K562 (cell line): Measurements from ENCODE around the gene TMEM139. TPM values are rescaled to one million over a fixed set of nuclear protein-coding genes. Genes with fewer than 3 reads are reported as not detected.
"Not testable (repeated sequence)": the region's sequence is repeated elsewhere in the genome, so short reads cannot be mapped to it uniquely, and the experiment has no call there.

ENCODE experiments used
- ATAC-seq: fragments of 200-7000 bp; cut with Tn5 transposase; 3 replicates; pipeline ENCODE4 v1.9.1; 2020; ENCODE audit warnings: moderate library complexity
- BruUV-seq: library from RNA; stranded (reverse); fragments of 400-500 nt; replicated peaks from 2 replicates; lab custom pipeline; 2021; lab: Mats Ljungman, UMichigan
- CTCF ChIA-PET: fragments of 300-600 bp; formaldehyde crosslinking; extraction: SDS; loops from one replicate; lab custom pipeline; 2021; ENCODE audit warnings: low intra/inter-chr PET ratio; lab: Yijun Ruan, JAX
- POLR2A ChIA-PET: fragments of 300-600, 350-650 bp; sonication (Branson Sonifier 250); formaldehyde crosslinking; extraction: SDS; loops from one replicate; lab custom pipeline; 2021; ENCODE audit warnings: antibody characterized with exemption, inconsistent platforms; lab: Yijun Ruan, JAX
- DNase-seq, 4 experiments: peaks; one replicate each; pipeline versions ENCODE4 v3.0.0 to v3.0.0-alpha.2; 2011 to 2018; ENCODE audit warnings: low spot score in 3 of 4, mixed read lengths in 3 of 4; ENCODE audit errors: extremely low read depth in 1 of 4
- FAIRE-seq: peaks from 2 replicates; lab custom pipeline; 2011; peaks lifted over from hg19 to GRCh38; lab: Jason Lieb, UNC
- H2AFZ ChIP-seq: 2 replicates; pipeline ENCODE4 v1.6.0; 2011; ENCODE audit warnings: low read depth, low read length, control low read depth, inconsistent platforms
- H3K27ac ChIP-seq: fragments of 200-600 bp; 3 replicates; pipeline ENCODE4 v1.8.0; 2011; ENCODE audit warnings: low read depth, mild to moderate bottlenecking, control low read depth, inconsistent platforms, low read length, moderate library complexity, mixed read lengths; ENCODE audit errors: extremely low read depth
- H3K27me3 ChIP-seq, 2 experiments: fragments of 300-600 bp in 1 of 2; 2 replicates in 1 of 2; 3 replicates in 1 of 2; pipeline versions ENCODE4 v1.6.0 to v1.8.0; 2011; ENCODE audit warnings: inconsistent platforms in 2 of 2, low read length in 2 of 2, mild to moderate bottlenecking in 1 of 2, mixed read lengths in 1 of 2, moderate library complexity in 1 of 2; ENCODE audit not compliant: control insufficient read depth in 2 of 2, insufficient read depth in 2 of 2
- H3K36me3 ChIP-seq: fragments of 300-600 bp; 3 replicates; pipeline ENCODE4 v1.8.0; 2011; ENCODE audit warnings: mild to moderate bottlenecking, low read length, inconsistent platforms; ENCODE audit not compliant: control insufficient read depth, insufficient read depth
- H3K4me1 ChIP-seq, 2 experiments: fragments of 200-600 bp in 1 of 2; replicated peaks in 1 of 2; 2 replicates in 1 of 2; 3 replicates in 1 of 2; pipeline versions ENCODE4 v1.5.1 to v1.8.0; 2011; ENCODE audit warnings: inconsistent platforms in 2 of 2, low read length in 2 of 2, mild to moderate bottlenecking in 1 of 2, mixed read lengths in 1 of 2, moderate library complexity in 1 of 2; ENCODE audit not compliant: control insufficient read depth in 2 of 2, insufficient read depth in 2 of 2
- H3K4me2 ChIP-seq: 2 replicates; pipeline ENCODE4 v1.6.1; 2011; ENCODE audit warnings: low read length, control low read depth, inconsistent platforms, mixed read lengths; ENCODE audit not compliant: insufficient read depth
- H3K4me3 ChIP-seq: fragments of 200-600 bp; sonication (generic), shearing (Covaris generic); 2 replicates; pipeline ENCODE4 v1.5.1; 2016; ENCODE audit warnings: control low read depth, inconsistent platforms
- H3K79me2 ChIP-seq: fragments of 200-600 bp; 3 replicates; pipeline ENCODE4 v1.8.0; 2011; ENCODE audit warnings: low read length, inconsistent platforms; ENCODE audit not compliant: control insufficient read depth, insufficient read depth
- H3K9ac ChIP-seq, 2 experiments: 2 replicates each; pipeline versions ENCODE4 v1.6.0 to v1.6.1; 2011; ENCODE audit warnings: low read depth in 2 of 2, low read length in 2 of 2, control low read depth in 1 of 2, inconsistent platforms in 1 of 2, mild to moderate bottlenecking in 1 of 2, mixed read lengths in 1 of 2; ENCODE audit not compliant: insufficient read depth in 1 of 2
- H3K9me1 ChIP-seq: one replicate; pipeline ENCODE4 v1.6.0; 2011; ENCODE audit warnings: inconsistent platforms, mild to moderate bottlenecking, low read length, moderate library complexity; ENCODE audit not compliant: control insufficient read depth, insufficient read depth
- H3K9me3 ChIP-seq: replicated peaks from 2 replicates; pipeline ENCODE4 v1.5.1; 2011; ENCODE audit warnings: low read depth, low read length, inconsistent platforms; ENCODE audit not compliant: control insufficient read depth, insufficient read depth
- H4K20me1 ChIP-seq: replicated peaks from 2 replicates; pipeline ENCODE4 v1.6.1; 2011; ENCODE audit warnings: low read length, inconsistent platforms, mixed read lengths; ENCODE audit not compliant: control insufficient read depth, insufficient read depth
- NONO ChIP-seq, 2 experiments: fragments of 200-400 bp in 1 of 2; fragments of 450-650 bp in 1 of 2; formaldehyde crosslinking in 1 of 2; IDR thresholded peaks; 2 replicates each; pipeline ENCODE4 v1.6.1; 2017; ENCODE audit warnings: low read depth in 2 of 2, mild to moderate bottlenecking in 2 of 2, moderate library complexity in 2 of 2, low read length in 1 of 2
- ZNF395 ChIP-seq: fragments of 200-800 bp; sonication (Bioruptor generic); IDR thresholded peaks from 2 replicates; pipeline ENCODE4 v1.6.1; 2017; ENCODE audit warnings: missing genetic modification characterization, missing compliant biosample characterization
- WGBS: fragments of 100-300 bp; shearing (Covaris generic); methylation state at CpG from one replicate; pipeline ENCODE4 v1.1.6; 2016; ENCODE audit warnings: low coverage, mixed read lengths; ENCODE audit not compliant: insufficient coverage; ENCODE audit errors: missing lambda C conversion rate; 5-methylcytosine and 5-hydroxymethylcytosine counted together
- in situ Hi-C: fragments of 300-500 bp; cut with MboI; formaldehyde crosslinking; loops from 4 replicates; pipeline ENCODE4 v1.15.0; 2018; ENCODE audit warnings: inconsistent platforms, mixed read lengths
- intact Hi-C: fragments of 100-400 bp; cut with micrococcal nuclease; formaldehyde crosslinking; loops from 2 replicates; pipeline ENCODE4 v1.14.2; 2022
- polyA plus RNA-seq, 8 experiments: library from polyadenylated mRNA; depleted of rRNA in 4 of 8; stranded (reverse) in 5 of 8; unstranded in 3 of 8; fragments of >200 nt; fragmentation: Nextera tagmentation in 2 of 8; fragmentation: Illumina TruSeq in 1 of 8; extraction: Ambion mirVana in 2 of 8; extraction: Trizol in 1 of 8; gene quantifications; 2 replicates each; pipeline versions ENCODE4 v1.2.1 to v1.2.3, GENCODE V29; 2011 to 2014; ENCODE audit warnings: inconsistent platforms in 1 of 8, missing spikeins in 1 of 8
- total RNA-seq, 7 experiments: library from RNA; depleted of rRNA in 6 of 7; stranded (reverse); fragments of >200 nt in 6 of 7; fragmentation: Illumina TruSeq in 2 of 7; extraction: Trizol in 2 of 7; gene quantifications; 2 replicates each; pipeline versions ENCODE4 v1.2.1 to v1.2.3, GENCODE V29; 2011 to 2021; ENCODE audit warnings: low replicate concordance in 1 of 7
- TF ChIP-seq, protein P1 (sequence below): IDR thresholded peaks from 2 replicates; pipeline ENCODE4 v1.6.1; 2011; ENCODE audit warnings: borderline replicate concordance, low read depth, mild to moderate bottlenecking, moderate library complexity, low read length; ENCODE audit not compliant: insufficient read depth, poor library complexity, severe bottlenecking

TMEM139 gene
- total and polyA plus RNA-seq, 9 of the 15 experiments (the other 6 are each of a cell fraction or from before 2014, with no cell fraction given): 0.27 to 1.8 (median 0.79) TPM

DNA sequence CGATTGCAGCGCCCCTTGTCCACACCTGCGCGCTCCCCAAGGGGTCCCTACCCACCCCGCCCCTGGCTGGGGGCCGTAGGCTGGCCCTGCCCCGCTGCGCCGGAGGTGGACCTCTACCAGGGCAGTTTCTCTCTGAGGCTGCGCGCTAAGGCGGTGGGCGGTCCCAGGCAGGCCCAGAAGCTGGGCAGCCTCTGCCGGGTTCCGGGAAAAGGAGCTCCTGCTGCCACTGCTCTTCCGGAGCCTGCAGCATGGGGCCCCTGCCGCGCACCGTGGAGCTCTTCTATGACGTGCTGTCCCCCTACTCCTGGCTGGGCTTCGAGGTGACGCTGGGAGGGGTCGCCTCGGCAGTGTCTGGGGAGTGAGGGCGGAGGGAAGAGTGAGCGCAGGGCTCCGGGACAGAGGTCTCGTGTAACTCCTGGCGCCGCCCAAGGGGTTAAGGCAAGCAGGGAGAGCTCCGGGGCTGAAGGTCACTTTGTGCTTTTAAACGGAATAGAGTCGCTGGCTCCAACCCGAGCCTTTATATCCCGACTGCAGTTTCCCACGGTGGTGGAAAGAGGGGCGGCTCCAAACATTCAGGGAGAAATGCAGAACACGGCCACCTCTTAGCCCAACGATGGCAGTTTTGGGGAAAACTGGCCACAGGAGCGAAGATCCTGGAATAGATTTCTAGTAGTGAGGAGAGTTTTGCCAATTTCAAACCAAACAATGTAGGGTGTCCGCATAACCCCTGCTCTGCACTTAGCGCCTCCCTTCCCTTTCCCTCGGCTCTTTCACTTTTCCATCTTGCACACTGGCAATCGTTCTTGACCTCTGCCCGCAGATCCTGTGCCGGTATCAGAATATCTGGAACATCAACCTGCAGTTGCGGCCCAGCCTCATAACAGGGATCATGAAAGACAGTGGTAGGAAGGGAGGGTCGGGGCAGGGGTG, 21.2 kb upstream of the TMEM139 start, which contains the start of gene GSTK1 (continued):
- TF ChIP-seq, protein P1, sequence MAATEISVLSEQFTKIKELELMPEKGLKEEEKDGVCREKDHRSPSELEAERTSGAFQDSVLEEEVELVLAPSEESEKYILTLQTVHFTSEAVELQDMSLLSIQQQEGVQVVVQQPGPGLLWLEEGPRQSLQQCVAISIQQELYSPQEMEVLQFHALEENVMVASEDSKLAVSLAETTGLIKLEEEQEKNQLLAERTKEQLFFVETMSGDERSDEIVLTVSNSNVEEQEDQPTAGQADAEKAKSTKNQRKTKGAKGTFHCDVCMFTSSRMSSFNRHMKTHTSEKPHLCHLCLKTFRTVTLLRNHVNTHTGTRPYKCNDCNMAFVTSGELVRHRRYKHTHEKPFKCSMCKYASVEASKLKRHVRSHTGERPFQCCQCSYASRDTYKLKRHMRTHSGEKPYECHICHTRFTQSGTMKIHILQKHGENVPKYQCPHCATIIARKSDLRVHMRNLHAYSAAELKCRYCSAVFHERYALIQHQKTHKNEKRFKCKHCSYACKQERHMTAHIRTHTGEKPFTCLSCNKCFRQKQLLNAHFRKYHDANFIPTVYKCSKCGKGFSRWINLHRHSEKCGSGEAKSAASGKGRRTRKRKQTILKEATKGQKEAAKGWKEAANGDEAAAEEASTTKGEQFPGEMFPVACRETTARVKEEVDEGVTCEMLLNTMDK: no peak
- TF ChIP-seq NONO (IDR thresholded peaks at IDR 0.05; ENCODE audit: low read depth in 2 of 2, low read length in 1 of 2): peak in 1 of 2 experiments; percentile 56; a peak in 1 of 4 replicates

DNA sequence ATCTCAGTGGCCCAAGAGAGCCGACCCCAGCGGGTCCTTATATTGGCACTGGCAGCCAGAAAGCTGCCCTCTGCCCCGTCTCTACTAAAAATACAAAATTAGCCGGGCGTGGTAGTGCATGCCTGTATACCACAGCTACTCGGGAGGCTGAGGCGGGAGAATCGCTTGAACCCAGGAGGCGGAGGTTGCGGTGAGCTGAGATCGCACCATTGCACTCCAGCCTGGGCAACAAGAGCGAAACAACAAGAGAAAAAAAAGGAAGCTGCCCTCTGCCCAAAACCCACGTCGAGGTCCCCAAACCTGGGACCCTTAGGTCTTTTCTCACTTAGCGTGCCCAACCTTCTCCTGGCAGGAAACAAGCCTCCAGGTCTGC, 20.6 kb upstream of the TMEM139 start:
- Histone ChIP-seq H3K4me3 (peak overlapping the region; percentile 59), H3K4me2 (peak overlapping the region; percentile 86), H3K9ac (peak overlapping the region; percentile 72 to 96), H3K4me1 (peaks cover 27 to 29% of the 10 kb centered on the region in 2 experiments), H2AFZ (peak overlapping the region; percentile 96), H3K79me2 (peaks cover 29% of the 10 kb centered on the region), H3K36me3 (peaks cover 48% of the 10 kb centered on the region)
- TF ChIP-seq ZNF395 (CRISPR knock-in tag): 0 out of 2 replicates have a peak, but pooled peaks have one; percentile 35
- intact Hi-C loops, BruUV-seq, H4K20me1 ChIP-seq, H3K9me3 ChIP-seq, H3K27ac ChIP-seq, H3K27me3 ChIP-seq, H3K9me1 ChIP-seq, in situ Hi-C loops, DNase-seq, CTCF ChIA-PET, FAIRE-seq, ATAC-seq: not testable (repeated sequence)
- POLR2A ChIA-PET: interaction anchor here (1.1 to 2.1 kb wide), 6 partner anchors 8 to 26 kb away, joined by 3 to 9 read pairs (median 7); no protein-coding TSS in a partner anchor
- 57% methylated on average over 15 of the region's 15 CpGs for WGBS
